PC-9 (cell line): ENCODE measurements around the gene TTC8. TPM values are rescaled to one million over a fixed set of nuclear protein-coding genes. Genes with fewer than 3 reads are reported as not detected.

Source experiments
- BruUV-seq: library from RNA; stranded (reverse); fragments of 400-500 nt; replicated peaks from 2 replicates; lab custom pipeline; 2021; lab: Mats Ljungman, UMichigan
- CTCF ChIA-PET: fragments of 300-600 bp; sonication (Branson Sonifier 250); formaldehyde crosslinking; loops from one replicate; lab custom pipeline; 2022; ENCODE audit warnings: antibody characterized with exemption; lab: Charles Lee
- POLR2A ChIA-PET: fragments of 300-600 bp; sonication (Branson Sonifier 250); formaldehyde crosslinking; loops from one replicate; lab custom pipeline; 2022; ENCODE audit warnings: antibody characterized with exemption; ENCODE audit not compliant: unreplicated experiment; lab: Charles Lee
- DNase-seq, 2 experiments: peaks; one replicate each; pipeline versions ENCODE4 v3.0.0 to v3.0.0-alpha.2; 2015 to 2022; ENCODE audit warnings: mixed read lengths in 1 of 2
- H2AFZ ChIP-seq: fragments of 200-600 bp; sonication (generic); 2 replicates; pipeline ENCODE4 v1.8.1; 2017; ENCODE audit warnings: antibody characterized with exemption
- H3F3A ChIP-seq: fragments of 200-600 bp; sonication (generic); 2 replicates; pipeline ENCODE4 v1.8.1; 2017; ENCODE audit warnings: antibody characterized with exemption, mild to moderate bottlenecking, low read depth; ENCODE audit not compliant: insufficient read depth
- H3K27ac ChIP-seq: fragments of 200-600 bp; sonication (generic); 2 replicates; pipeline ENCODE4 v1.6.1; 2016; ENCODE audit warnings: mixed run types
- H3K27me3 ChIP-seq: fragments of 200-600 bp; sonication (generic); 2 replicates; pipeline ENCODE4 v1.6.1; 2016; ENCODE audit warnings: low read depth, mixed run types; ENCODE audit not compliant: insufficient read depth
- H3K36me3 ChIP-seq: fragments of 200-600 bp; sonication (generic); 2 replicates; pipeline ENCODE4 v1.6.1; 2016; ENCODE audit warnings: low read depth, mixed run types
- H3K4me1 ChIP-seq: fragments of 200-600 bp; sonication (generic); replicated peaks from 2 replicates; pipeline ENCODE4 v1.6.1; 2016; ENCODE audit warnings: mixed run types; ENCODE audit not compliant: insufficient read depth
- H3K4me2 ChIP-seq: fragments of 200-600 bp; sonication (generic); 2 replicates; pipeline ENCODE4 v1.6.1; 2017; ENCODE audit warnings: mixed run types
- H3K4me3 ChIP-seq: fragments of 200-600 bp; sonication (generic); 2 replicates; pipeline ENCODE4 v1.6.1; 2016; ENCODE audit warnings: mixed run types
- H3K79me2 ChIP-seq: fragments of 200-600 bp; sonication (generic); 2 replicates; pipeline ENCODE4 v1.6.1; 2017; ENCODE audit warnings: low read depth, mixed run types
- H3K9me2 ChIP-seq: fragments of 200-600 bp; sonication (generic); 2 replicates; pipeline ENCODE4 v1.8.1; 2017; ENCODE audit warnings: mild to moderate bottlenecking; ENCODE audit not compliant: insufficient read depth
- H3K9me3 ChIP-seq: fragments of 200-600 bp; sonication (generic); 2 replicates; pipeline ENCODE4 v1.8.1; 2016; ENCODE audit warnings: low read depth; ENCODE audit not compliant: insufficient read depth
- H4K20me1 ChIP-seq: fragments of 200-600 bp; sonication (generic); 2 replicates; pipeline ENCODE4 v1.8.1; 2017; ENCODE audit not compliant: insufficient read depth
- EZH2 ChIP-seq: fragments of 200-600 bp; sonication (generic); IDR thresholded peaks from 2 replicates; pipeline ENCODE4 v1.8.0; 2017; ENCODE audit warnings: antibody characterized with exemption, low read depth
- intact Hi-C: fragments of 100-400 bp; cut with micrococcal nuclease; formaldehyde crosslinking; loops from one replicate; pipeline ENCODE4 v1.10.0; 2022; ENCODE audit not compliant: unreplicated experiment
- total RNA-seq: library from RNA; stranded (reverse); gene quantifications from 2 replicates; pipeline ENCODE4 v1.2.3, GENCODE V29; 2021
- TF ChIP-seq, protein P1 (sequence below): fragments of 200-600 bp; sonication (generic); conservative IDR thresholded peaks from 2 replicates; pipeline ENCODE4 v1.6.1; 2017; ENCODE audit warnings: mixed run types, antibody characterized with exemption, mild to moderate bottlenecking, moderate library complexity

TTC8 gene
- total RNA-seq, 1 experiment from 2014 or later, result 8.1 TPM

- Histone ChIP-seq H3K4me3 (peak overlapping the region; percentile 74), H3K79me2 (peaks cover 26% of the 10 kb centered on the region), H4K20me1 (no peaks in the 10 kb centered on the region), H3K9me3 (no peaks in the 10 kb centered on the region), H3K27me3 (no peaks in the 10 kb centered on the region), H3F3A (no peaks in the 10 kb centered on the region), H3K36me3 (no peaks in the 10 kb centered on the region), H3K4me2 (peak overlapping the region; percentile 95), H3K4me1 (peaks cover 10% of the 10 kb centered on the region), H2AFZ (peak overlapping the region; percentile 96), H3K27ac (peak overlapping the region; percentile 76), H3K9me2 (no peaks in the 10 kb centered on the region)
- ChIA-PET CTCF (no interaction called here), POLR2A (interaction anchor here (0.6 kb wide), 1 partner anchor 220 kb away, joined by 15 read pairs; no protein-coding TSS in a partner anchor)
- intact Hi-C loops, result loop anchor here (2.0 kb wide), 1 partner anchor 32 kb away; the partner anchor contains the start of gene EML5
- TF ChIP-seq, protein P1, sequence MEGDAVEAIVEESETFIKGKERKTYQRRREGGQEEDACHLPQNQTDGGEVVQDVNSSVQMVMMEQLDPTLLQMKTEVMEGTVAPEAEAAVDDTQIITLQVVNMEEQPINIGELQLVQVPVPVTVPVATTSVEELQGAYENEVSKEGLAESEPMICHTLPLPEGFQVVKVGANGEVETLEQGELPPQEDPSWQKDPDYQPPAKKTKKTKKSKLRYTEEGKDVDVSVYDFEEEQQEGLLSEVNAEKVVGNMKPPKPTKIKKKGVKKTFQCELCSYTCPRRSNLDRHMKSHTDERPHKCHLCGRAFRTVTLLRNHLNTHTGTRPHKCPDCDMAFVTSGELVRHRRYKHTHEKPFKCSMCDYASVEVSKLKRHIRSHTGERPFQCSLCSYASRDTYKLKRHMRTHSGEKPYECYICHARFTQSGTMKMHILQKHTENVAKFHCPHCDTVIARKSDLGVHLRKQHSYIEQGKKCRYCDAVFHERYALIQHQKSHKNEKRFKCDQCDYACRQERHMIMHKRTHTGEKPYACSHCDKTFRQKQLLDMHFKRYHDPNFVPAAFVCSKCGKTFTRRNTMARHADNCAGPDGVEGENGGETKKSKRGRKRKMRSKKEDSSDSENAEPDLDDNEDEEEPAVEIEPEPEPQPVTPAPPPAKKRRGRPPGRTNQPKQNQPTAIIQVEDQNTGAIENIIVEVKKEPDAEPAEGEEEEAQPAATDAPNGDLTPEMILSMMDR, result no peak
- TF ChIP-seq EZH2, result no peak
- no TSS peak for BruUV-seq
- DNase-seq, result no peak
These were observed 617 bp downstream of the TTC8 start for GRCh38 chr14:88825078-88825458.

GRCh38 chr14:88825503-88825902 is 1.1 kb downstream of the TTC8 start:
- no peaks in the 10 kb centered on the region for H3K9me2 ChIP-seq
- no TSS peak for BruUV-seq
- intact Hi-C loops, result loop anchor here (2.0 kb wide), 1 partner anchor 33 kb away; the partner anchor contains the start of gene EML5
- H3K4me2 ChIP-seq, result peak overlapping the region; percentile 95
- H3K4me3 ChIP-seq, result peak overlapping the region; percentile 74
- H3K27ac ChIP-seq, result no peak overlapping the region
- H3K9me3 ChIP-seq, result no peaks in the 10 kb centered on the region
- peaks cover 10% of the 10 kb centered on the region for H3K4me1 ChIP-seq
- CTCF ChIA-PET, result no interaction called here
- TF ChIP-seq, protein P1, result no peak
- TF ChIP-seq EZH2, result no peak
- no peaks in the 10 kb centered on the region for H3F3A ChIP-seq
- peaks cover 26% of the 10 kb centered on the region for H3K79me2 ChIP-seq
- DNase-seq, result no peak
- no peaks in the 10 kb centered on the region for H4K20me1 ChIP-seq
- no peaks in the 10 kb centered on the region for H3K27me3 ChIP-seq
- H3K36me3 ChIP-seq, result no peaks in the 10 kb centered on the region
- POLR2A ChIA-PET, result no interaction called here
- peak overlapping the region; percentile 96; the same call in 1 of the 2 replicates for H2AFZ ChIP-seq

- peaks cover 26% of the 10 kb centered on the region for H3K79me2 ChIP-seq
- no peak overlapping the region for H3K4me3 ChIP-seq
- no peak overlapping the region for H3K27ac ChIP-seq
- BruUV-seq, result no TSS peak
- H4K20me1 ChIP-seq, result no peaks in the 10 kb centered on the region
- no peaks in the 10 kb centered on the region for H3F3A ChIP-seq
- H3K9me2 ChIP-seq, result no peaks in the 10 kb centered on the region
- no peak overlapping the region for H2AFZ ChIP-seq
- H3K4me1 ChIP-seq, result peaks cover 6% of the 10 kb centered on the region
- no peaks in the 10 kb centered on the region for H3K36me3 ChIP-seq
- intact Hi-C loops, result no loop called here
- no peaks in the 10 kb centered on the region for H3K27me3 ChIP-seq
- H3K4me2 ChIP-seq, result no peak overlapping the region
- ChIA-PET POLR2A (no interaction called here), CTCF (no interaction called here)
- no peak for TF ChIP-seq EZH2
- TF ChIP-seq, protein P1, result no peak
- H3K9me3 ChIP-seq, result no peaks in the 10 kb centered on the region
- no peak for DNase-seq
These were observed 4.7 kb downstream of the TTC8 start for GRCh38 chr14:88829188-88829587.
